GM12892 (cell line): ENCODE data around the gene LPGAT1.

Source experiments
- DNase-seq: peaks from one replicate; pipeline ENCODE4 v3.0.0; 2011; ENCODE audit not compliant: insufficient read length
- FAIRE-seq: peaks from 2 replicates; lab custom pipeline; 2011; peaks lifted over from hg19 to GRCh38; lab: Jason Lieb, UNC
- POLR2A ChIP-seq: IDR thresholded peaks from 2 replicates; pipeline ENCODE4 v1.6.1; 2011; ENCODE audit warnings: low read depth, low read length, control low read depth
- POLR2AphosphoS5 ChIP-seq: IDR thresholded peaks from 2 replicates; pipeline ENCODE4 v1.6.1; 2011; ENCODE audit warnings: low read depth, low read length, control low read depth
- TAF1 ChIP-seq: IDR thresholded peaks from 2 replicates; pipeline ENCODE4 v1.6.1; 2011; ENCODE audit warnings: low read depth, mild to moderate bottlenecking, control low read depth, low read length, borderline replicate concordance

Gene LPGAT1

DNA sequence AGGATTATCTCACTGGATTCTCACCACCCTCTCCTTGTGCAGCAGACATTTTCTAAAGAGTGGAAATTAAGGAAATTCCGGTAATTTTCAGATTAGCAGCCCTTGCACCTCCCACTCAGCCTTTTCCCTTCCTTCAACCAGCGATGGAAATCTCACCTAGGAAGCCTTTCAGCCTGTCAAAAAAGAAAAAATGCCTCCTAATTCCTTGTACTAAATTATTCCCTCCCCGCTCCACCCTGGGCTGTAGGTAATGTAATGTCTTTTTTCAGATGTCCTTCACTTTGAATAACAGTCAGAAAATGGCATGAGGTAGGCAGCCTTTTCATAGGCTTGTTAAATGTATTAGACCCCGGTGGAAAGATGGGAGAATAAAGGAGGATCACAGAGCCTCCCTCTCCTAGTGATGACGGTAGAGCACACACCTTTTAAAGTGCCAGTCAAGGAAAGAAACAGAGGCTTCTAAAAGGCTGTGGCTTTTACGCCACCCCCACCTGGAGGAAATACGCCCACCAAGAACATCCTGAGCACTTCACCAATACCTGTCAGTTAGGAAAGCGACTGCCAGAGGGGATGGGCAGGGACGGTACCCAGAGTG lies 92.4 kb downstream of the LPGAT1 start:
- DNase-seq (no peak), FAIRE-seq (no peak)
- no peak for TF ChIP-seq POLR2AphosphoS5
- no peak for TF ChIP-seq POLR2A

DNA sequence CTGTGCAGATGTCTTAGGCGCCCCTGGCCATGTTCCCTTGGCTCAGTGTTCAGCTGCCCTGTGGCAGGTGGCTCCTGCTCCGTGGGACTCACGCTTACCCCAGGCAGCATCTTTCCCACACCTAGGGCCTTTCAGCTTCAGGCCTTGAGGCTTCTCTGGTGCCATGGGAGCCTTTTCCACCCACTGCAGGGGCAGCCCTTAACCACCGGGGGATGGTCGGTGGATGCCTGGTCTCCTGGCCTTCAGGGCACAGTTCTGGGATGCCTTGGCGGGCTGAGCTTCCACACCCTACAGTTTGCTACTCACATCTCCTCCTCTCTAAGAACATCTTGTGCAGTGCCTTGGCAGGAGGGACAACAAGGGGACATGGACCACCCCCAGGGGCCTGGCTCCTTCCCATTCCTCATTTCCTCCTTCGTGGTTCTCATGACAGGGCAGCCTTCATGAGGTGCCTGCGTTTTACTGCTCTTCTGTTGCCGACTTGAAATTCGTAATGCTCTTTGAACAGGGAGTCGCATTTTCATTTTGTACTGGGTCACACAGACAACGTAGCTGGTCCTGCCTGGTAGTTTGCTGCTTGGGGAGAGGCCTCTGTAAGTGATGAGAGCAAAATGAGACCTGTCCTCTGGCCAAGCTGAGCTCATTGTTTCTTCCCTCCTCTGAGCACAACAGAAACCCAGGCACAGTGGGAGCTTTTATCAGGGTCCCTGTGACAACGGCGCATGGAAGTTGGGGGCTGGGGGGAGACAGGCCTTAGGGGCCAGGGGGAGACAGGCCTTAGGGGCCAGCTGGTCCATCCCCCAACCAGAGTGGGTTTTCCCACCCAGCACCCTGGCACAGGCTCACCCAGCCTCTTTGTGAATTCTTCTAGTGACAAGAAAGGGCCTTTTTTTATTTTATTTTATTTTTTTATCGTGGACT lies 93.2 kb downstream of the LPGAT1 start:
- DNase-seq (no peak), FAIRE-seq (no peak)
- no peak for TF ChIP-seq POLR2A
- TF ChIP-seq TAF1, result no peak

DNA sequence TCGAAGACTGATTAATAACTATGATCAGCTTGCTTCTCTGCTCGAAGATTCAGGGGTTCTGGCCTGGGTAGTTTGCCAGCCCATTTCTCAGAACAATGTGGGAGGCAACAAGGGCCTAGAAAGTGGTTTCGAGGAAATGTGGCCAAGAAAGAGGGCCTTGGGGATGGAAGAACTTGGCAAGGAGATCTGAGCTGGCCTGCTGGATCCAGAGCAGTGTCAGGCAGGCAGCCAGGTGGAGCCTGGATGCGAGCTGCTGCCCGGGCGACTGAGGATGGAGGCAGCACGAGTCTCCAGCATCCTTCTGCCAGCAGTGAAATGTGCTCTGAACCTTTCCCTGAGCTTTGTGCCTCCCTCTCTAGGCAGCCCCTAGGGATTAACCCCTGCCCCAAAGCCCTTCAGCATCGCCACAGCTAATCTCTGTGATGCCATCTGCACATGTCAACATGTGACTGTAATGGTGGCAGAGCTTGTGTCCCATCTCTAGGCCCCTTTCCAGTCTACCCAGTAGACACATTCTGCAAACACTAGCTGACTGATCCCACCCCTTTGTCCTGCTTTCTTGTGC lies 94.1 kb downstream of the LPGAT1 start:
- FAIRE-seq (no peak), DNase-seq (no peak)
- no peak for TF ChIP-seq POLR2A
- no peak for TF ChIP-seq TAF1
- no peak for TF ChIP-seq POLR2AphosphoS5

DNA sequence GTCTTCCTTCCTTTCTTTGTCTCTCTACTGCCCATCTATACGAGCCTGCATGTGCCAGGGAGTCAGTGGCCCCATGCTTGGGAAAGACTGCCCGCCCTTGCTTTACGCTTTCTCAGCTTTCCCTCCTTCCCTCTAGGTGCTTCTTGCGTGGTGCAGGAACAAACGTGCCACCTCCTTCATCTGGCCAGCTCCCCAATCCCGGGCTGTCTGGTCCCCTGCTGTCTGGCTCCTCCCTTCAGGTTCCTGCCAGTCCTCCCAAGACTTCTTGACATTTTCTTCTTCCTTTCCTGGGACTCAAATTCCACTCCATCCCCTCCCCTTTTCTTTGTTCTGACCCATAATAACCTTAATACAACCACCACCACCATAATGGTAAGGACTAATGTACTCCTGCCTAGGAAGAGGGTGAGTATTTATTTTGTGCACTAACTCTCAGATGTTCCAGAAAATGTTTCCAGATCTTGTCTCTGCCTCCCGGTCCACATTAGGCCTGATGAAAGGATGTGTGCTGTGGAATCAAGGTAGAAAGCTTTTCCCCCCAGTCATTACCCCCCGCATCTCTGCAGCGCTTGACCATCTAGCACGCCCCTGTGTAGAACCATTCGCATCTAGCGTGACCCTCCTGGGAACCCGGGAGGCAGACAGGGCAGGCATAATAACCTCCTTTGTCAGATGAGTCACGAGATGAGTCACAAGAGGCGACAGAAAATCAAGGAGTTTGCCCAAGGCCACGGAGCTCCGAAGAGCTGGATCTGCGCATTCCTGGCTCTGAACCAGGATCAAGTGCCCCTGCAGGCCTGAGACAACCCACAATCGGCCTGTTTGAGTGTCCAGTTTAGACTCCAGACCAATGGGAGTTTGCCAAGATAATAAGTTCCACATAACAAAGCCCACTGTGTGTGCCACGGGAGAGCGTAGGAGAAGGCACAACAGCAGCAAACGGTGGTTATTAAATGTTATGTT lies 95.1 kb downstream of the LPGAT1 start:
- TF ChIP-seq POLR2A, result no peak
- no peak for TF ChIP-seq TAF1
- FAIRE-seq (no peak), DNase-seq (no peak)

DNA sequence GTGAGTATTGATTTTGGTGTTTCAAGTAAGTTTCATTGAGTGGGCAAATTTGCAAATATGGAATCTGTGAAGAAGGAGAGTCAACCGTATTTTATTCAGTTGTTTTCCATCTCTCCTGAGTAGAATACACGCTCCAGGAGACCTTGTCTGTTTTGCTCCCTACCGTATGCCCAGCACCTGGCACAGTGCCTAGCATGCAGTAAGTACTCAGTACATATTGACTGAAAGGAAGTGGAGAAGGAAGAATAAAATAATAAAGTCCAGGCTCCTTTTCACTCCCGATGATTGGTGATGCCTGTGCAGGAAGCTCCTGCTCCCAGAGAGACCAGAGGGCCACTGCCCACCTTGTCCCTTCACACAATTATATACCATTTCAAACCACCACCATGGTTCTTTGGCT lies 95.8 kb downstream of the LPGAT1 start:
- no peak for DNase-seq
- FAIRE-seq, result no peak
- TF ChIP-seq TAF1 (no peak), POLR2AphosphoS5 (no peak), POLR2A (no peak)

DNA sequence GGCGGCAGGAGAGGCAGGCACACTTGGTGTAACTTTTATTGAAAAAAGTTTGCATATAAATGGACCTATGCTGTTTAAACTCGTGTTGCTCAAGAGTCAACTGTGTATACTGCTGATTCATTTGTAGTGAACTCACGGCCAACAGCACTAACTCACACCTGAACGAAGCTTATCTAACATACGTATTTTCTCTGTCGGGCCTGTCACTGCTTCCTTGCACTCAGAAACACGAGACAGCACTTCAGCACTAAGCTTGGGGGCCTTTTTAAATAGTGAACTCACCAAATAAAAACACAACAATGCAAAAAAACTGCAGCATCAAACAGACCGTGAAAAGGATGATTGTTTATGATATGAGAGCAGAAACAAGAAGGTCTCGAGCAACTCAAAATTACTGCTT lies 96.2 kb downstream of the LPGAT1 start:
- FAIRE-seq (no peak), DNase-seq (no peak)
- TF ChIP-seq POLR2A (no peak), TAF1 (no peak)

DNA sequence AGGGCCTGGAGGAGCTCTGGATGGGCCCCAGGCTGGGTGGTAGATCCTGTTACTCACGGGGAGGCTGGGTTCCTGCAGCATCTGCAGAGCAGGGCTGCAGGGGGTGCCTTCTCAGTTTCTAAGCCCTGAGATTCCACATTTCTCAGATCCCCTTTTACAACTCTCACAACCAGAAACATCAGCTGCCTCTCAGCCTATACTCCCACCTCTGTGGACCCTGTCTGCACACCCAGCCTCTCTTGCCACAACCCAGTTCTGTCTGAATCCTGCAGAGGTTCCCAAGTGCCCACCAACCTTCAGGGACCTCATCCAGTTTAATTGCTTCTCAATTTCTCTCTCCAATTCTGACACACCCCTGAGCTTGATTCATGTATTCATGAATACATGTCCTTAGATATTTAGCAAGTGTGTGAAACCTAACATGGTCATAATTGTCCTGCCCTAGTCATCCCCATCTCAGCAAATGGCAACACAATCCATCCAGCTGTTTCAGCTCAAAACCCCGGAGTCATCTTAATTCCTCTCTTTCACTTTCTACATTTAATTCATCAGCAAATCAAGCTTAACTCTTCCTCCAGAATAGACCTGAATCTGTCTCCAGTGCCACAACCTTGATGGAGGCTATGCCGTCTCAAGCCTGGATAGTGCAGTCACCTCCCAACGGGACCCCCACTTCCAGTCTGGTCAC lies 98.1 kb downstream of the LPGAT1 start:
- DNase-seq, result no peak
- FAIRE-seq, result no peak
- TF ChIP-seq TAF1 (no peak), POLR2A (no peak), POLR2AphosphoS5 (no peak)

DNA sequence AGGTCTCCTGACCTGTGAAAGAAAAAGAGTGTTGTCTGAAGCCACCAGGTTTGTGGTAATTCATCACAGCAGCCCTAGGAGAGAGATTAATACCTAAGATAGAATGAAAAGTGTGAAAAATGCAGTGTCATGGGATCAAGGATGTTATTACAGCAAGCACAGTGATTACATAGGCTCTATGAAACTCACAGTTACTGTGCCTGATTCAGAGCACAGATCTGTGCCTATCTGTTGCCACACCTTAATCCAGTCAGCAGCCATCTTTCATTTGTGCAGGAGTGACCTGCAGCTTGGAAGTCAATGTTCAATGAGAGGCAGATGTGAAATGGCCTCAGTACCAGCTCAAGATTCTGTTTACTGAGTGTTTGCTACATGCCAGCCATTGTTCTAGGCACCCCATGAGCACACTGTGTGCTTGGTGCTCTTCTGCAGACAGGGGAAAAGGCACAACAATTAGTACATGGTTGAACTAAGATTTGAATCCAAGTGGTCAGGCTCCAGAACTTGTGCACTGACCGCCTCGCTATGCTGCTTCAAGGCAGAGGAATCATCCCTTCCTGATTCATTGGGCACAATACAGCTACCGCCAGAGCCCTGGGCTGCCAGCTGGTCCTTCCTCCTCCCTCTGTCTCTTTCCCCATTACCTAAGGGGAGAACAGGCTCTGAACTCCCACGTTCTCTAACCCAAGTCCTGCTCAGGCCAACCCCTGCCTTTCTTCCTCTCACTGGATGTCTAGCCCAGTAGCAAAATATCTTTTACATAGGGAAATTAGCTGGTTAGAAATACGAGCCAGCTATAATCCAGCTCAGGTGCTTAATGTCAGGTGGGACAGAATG lies 98.9 kb downstream of the LPGAT1 start:
- TF ChIP-seq TAF1, result no peak
- TF ChIP-seq POLR2AphosphoS5, result no peak
- TF ChIP-seq POLR2A, result no peak
- no peak for FAIRE-seq
- no peak for DNase-seq

DNA sequence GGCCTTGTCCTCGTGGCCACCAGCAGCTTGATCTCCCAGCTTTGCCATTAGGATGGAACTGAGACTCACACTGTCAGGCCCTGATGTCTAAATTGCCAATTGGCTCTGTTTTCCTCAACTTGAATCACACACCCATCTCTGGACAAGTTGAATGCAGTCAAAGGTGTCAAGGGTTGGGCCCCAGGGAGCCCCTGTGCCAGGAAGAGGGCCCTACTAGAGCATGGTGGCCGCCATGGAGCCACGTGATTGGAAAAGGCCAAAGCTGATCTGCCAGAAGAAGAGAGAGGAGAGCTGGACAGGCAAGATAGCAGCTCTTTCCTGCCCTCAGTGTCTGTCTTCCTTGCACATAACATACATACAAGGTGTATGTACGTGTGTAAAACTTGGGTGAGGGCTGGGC lies 100.2 kb downstream of the LPGAT1 start:
- FAIRE-seq, result no peak
- TF ChIP-seq TAF1 (no peak), POLR2AphosphoS5 (no peak), POLR2A (no peak)

DNA sequence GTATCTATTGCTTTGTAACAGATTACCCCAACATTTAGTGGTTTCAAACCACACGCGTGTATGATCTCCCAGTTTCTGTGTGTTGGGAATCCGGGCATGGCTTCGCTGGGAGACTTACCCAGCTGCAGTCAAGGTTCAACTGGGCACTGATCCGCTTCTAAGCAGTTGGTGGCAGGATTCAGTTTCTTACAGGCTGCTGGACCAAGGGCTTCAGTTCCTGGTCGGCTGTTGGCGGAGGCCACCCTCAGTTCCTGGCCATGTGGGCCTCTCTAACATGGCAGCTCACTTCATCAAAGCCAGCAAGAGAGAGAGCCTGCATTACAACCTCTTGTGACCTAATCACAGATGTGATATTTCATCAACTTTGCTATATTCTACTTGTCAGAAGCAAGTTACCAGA lies 101.3 kb downstream of the LPGAT1 start:
- TF ChIP-seq TAF1, result no peak
- no peak for TF ChIP-seq POLR2AphosphoS5
- TF ChIP-seq POLR2A, result no peak

More for the DNA sequence above, 100.2 kb downstream of the LPGAT1 start:
- DNase-seq, result no peak

More for the DNA sequence above, 101.3 kb downstream of the LPGAT1 start:
- FAIRE-seq, result no peak
- DNase-seq, result no peak
